ENCODE data around the gene PRSS22.

The PRSS22 gene

GRCh38 chr16:2811703-2812471 is 46.1 kb downstream of the PRSS22 start:
- no peak for DNase-seq

- no peak for DNase-seq
These were observed 47.3 kb downstream of the PRSS22 start for GRCh38 chr16:2810651-2811050.

GRCh38 chr16:2809149-2809760 is 48.7 kb downstream of the PRSS22 start:
- no peak for DNase-seq

GRCh38 chr16:2808181-2808580 is 49.8 kb downstream of the PRSS22 start:
- no peak for DNase-seq

GRCh38 chr16:2806286-2806685 is 51.7 kb downstream of the PRSS22 start:
- no peak for DNase-seq

DNA sequence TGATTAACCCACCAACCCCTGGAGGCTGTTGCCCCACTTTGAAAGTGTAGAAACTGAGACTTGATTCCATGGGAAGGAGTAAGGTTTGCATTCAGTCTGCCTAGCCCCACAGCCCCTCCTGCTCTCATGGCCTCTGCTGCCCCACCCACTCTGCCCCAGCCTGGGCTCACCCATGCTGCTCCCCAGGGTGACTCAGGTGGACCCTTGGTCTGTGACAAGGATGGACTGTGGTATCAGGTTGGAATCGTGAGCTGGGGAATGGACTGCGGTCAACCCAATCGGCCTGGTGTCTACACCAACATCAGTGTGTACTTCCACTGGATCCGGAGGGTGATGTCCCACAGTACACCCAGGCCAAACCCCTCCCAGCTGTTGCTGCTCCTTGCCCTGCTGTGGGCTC is 53.2 kb downstream of the PRSS22 start:
- no peak for DNase-seq

DNA sequence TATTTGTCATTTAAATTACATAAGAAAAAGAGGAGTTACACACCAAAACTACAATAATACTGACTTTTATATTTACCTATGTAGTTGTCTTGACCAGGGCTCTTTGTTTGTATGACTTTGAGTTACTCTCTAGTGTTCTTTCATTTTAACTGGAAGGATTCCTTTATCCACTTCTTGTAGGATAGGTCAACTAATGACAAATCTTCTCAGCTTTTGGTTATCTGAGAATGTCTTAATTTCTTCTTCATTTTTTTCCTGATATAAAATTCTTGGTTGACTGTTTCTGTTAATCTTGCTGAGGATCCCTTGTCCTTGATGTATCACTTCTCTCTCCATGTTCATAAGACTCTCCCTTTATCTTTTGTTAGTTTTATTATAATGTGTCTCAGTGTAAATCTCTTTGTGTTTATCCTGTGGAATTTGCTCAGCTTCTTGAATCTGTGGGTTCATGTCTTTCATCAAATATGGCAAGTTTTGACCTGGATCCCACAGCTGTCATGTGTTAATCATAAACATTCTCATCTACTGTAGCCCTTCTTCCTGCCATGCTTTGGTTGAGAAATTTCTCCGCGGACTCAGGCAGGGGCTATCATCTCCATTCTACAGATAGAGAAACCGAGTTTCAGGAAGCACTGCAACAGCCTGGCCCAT is 54.3 kb downstream of the PRSS22 start:
- no peak for DNase-seq

Measured in activated CD8-positive, alpha-beta memory T cell treated with anti-CD3 and anti-CD28 coated beads, Interleukin-2, amount 50 U/mL, for 48 hours (primary cell).